SU-DHL-6 (cell line): ENCODE data around the gene NOTUM.

ENCODE experiments used
- H2AFZ ChIP-seq: fragments of 200-600 bp; sonication (generic); 2 replicates; pipeline ENCODE4 v1.6.1; 2014; ENCODE audit warnings: low read depth, mild to moderate bottlenecking, moderate library complexity, mixed read lengths, antibody characterized with exemption, low read length; ENCODE audit not compliant: severe bottlenecking
- H3F3A ChIP-seq: fragments of 200-600 bp; shearing (Covaris generic); 2 replicates; pipeline ENCODE4 v1.6.0; 2016; ENCODE audit warnings: antibody characterized with exemption, mild to moderate bottlenecking; ENCODE audit not compliant: insufficient read depth
- H3K27ac ChIP-seq: fragments of 200-600 bp; sonication (generic); 2 replicates; pipeline ENCODE4 v1.5.1; 2016; ENCODE audit warnings: low read depth, mild to moderate bottlenecking, low read length, moderate library complexity, mixed read lengths
- H3K27me3 ChIP-seq: fragments of 200-600 bp; sonication (generic), shearing (Covaris generic); 2 replicates; pipeline ENCODE4 v1.6.0; 2014; ENCODE audit warnings: mild to moderate bottlenecking, low read length
- H3K36me3 ChIP-seq: fragments of 200-600 bp; sonication (generic); 2 replicates; pipeline ENCODE4 v1.6.1; 2014; ENCODE audit warnings: mild to moderate bottlenecking, low read length, mixed read lengths
- H3K4me2 ChIP-seq: fragments of 300-600, 200-600 bp; shearing (Covaris generic), sonication (generic); 2 replicates; pipeline ENCODE4 v1.6.0; 2014; ENCODE audit warnings: low read length, low read depth, mild to moderate bottlenecking; ENCODE audit not compliant: poor library complexity, severe bottlenecking
- H3K4me3 ChIP-seq: fragments of 200-600 bp; sonication (generic); 2 replicates; pipeline ENCODE4 v1.5.1; 2014; ENCODE audit warnings: antibody characterized with exemption, low read length, mild to moderate bottlenecking, mixed read lengths; ENCODE audit not compliant: insufficient read depth, poor library complexity, severe bottlenecking
- H3K79me2 ChIP-seq: fragments of 200-600 bp; sonication (generic); 2 replicates; pipeline ENCODE4 v1.6.1; 2014; ENCODE audit warnings: mild to moderate bottlenecking, low read length, moderate library complexity; ENCODE audit not compliant: insufficient read depth
- H3K9ac ChIP-seq: fragments of 200-600 bp; sonication (generic); 2 replicates; pipeline ENCODE4 v1.7.0; 2014; ENCODE audit warnings: mild to moderate bottlenecking, low read length
- H3K9me2 ChIP-seq: fragments of 200-600 bp; sonication (generic); replicated peaks from 2 replicates; pipeline ENCODE4 v1.6.1; 2014; ENCODE audit warnings: low read length; ENCODE audit not compliant: insufficient read depth
- H3K9me3 ChIP-seq: fragments of 200-600 bp; sonication (generic); 2 replicates; pipeline ENCODE4 v1.6.1; 2014; ENCODE audit warnings: low read length, mixed read lengths; ENCODE audit not compliant: insufficient read depth
- H4K20me1 ChIP-seq: fragments of 200-600 bp; sonication (generic); 2 replicates; pipeline ENCODE4 v1.6.1; 2014; ENCODE audit warnings: low read depth, mild to moderate bottlenecking, antibody characterized with exemption, low read length, moderate library complexity, mixed read lengths
- CTCF ChIP-seq: fragments of 200-600 bp; sonication (generic); IDR thresholded peaks from one replicate; pipeline ENCODE4 v1.5.1; 2017; ENCODE audit warnings: antibody characterized with exemption, mild to moderate bottlenecking, low read length, moderate library complexity; ENCODE audit not compliant: insufficient read depth, poor library complexity, severe bottlenecking
- EZH2phosphoT487 ChIP-seq: fragments of 200-600 bp; sonication (generic), shearing (Covaris generic); conservative IDR thresholded peaks from 2 replicates; pipeline ENCODE4 v1.6.1; 2018; ENCODE audit warnings: mild to moderate bottlenecking, antibody characterized with exemption, low read length, moderate library complexity, mixed read lengths

The NOTUM gene

DNA sequence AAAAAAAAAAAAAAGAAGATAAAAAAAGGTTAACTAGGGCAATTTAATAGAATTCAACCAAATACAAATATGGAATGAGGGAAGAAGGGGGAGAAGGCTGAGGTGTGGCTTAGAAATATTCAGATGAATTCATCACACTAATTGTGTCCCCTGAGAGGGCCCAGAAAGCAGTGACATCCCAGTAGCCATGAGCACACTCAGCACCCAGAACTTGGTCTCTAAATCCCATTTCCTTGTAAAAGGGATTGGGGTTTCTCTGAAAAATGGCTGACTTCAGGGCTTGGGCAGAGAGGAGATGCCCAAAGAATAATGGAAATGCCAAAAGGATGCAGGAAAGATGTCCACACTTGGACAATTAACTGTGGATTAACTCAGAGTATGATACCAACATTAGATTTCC is 12.4 kb upstream of the NOTUM start:
- no peaks in the 10 kb centered on the region for H4K20me1 ChIP-seq
- H3K36me3 ChIP-seq, result no peaks in the 10 kb centered on the region
- H3K4me3 ChIP-seq, result no peak overlapping the region
- no peak overlapping the region for H2AFZ ChIP-seq
- H3K27ac ChIP-seq, result no peak overlapping the region
- H3K9ac ChIP-seq, result no peak overlapping the region
- no peaks in the 10 kb centered on the region for H3K27me3 ChIP-seq
- TF ChIP-seq CTCF (no peak), EZH2phosphoT487 (no peak)
- peaks cover 7% of the 10 kb centered on the region; the same call in 1 of the 2 replicates for H3K79me2 ChIP-seq
- H3F3A ChIP-seq, result peaks cover 3% of the 10 kb centered on the region; the same call in 1 of the 2 replicates
- no peak overlapping the region for H3K4me2 ChIP-seq
- H3K9me3 ChIP-seq, result peaks cover 4% of the 10 kb centered on the region; the same call in 1 of the 2 replicates
- no peaks in the 10 kb centered on the region for H3K9me2 ChIP-seq

GRCh38 chr17:81968850-81969812 is 8.1 kb upstream of the NOTUM start:
- Histone ChIP-seq H3K4me2 (no peak overlapping the region), H3K36me3 (no peaks in the 10 kb centered on the region), H3K27me3 (no peaks in the 10 kb centered on the region), H3K9me2 (no peaks in the 10 kb centered on the region), H3K4me3 (no peak overlapping the region), H3K9me3 (peaks cover 4% of the 10 kb centered on the region; the same call in 1 of the 2 replicates), H3K27ac (no peak overlapping the region), H3K9ac (no peak overlapping the region), H4K20me1 (no peaks in the 10 kb centered on the region), H3F3A (peaks cover 33% of the 10 kb centered on the region), H3K79me2 (no peaks in the 10 kb centered on the region), H2AFZ (no peak overlapping the region)
- TF ChIP-seq CTCF (no peak), EZH2phosphoT487 (no peak)

GRCh38 chr17:81968396-81968745 is 7.4 kb upstream of the NOTUM start:
- peaks cover 33% of the 10 kb centered on the region for H3F3A ChIP-seq
- H4K20me1 ChIP-seq, result no peaks in the 10 kb centered on the region
- TF ChIP-seq CTCF (no peak), EZH2phosphoT487 (no peak)
- peaks cover 1% of the 10 kb centered on the region; the same call in 1 of the 2 replicates for H3K9me3 ChIP-seq
- H3K4me2 ChIP-seq, result peak overlapping the region; percentile 57
- peak overlapping the region; percentile 57 for H3K9ac ChIP-seq
- H3K4me3 ChIP-seq, result peak overlapping the region; percentile 26
- no peaks in the 10 kb centered on the region for H3K79me2 ChIP-seq
- H2AFZ ChIP-seq, result no peak overlapping the region
- no peaks in the 10 kb centered on the region for H3K36me3 ChIP-seq
- no peaks in the 10 kb centered on the region for H3K27me3 ChIP-seq
- peak overlapping the region; percentile 75 for H3K27ac ChIP-seq
- H3K9me2 ChIP-seq, result no peaks in the 10 kb centered on the region
